DND-41 (cell line): ENCODE results near the gene AASDH.

Experiments used
- EZH2 ChIP-seq: IDR thresholded peaks from 3 replicates; pipeline ENCODE4 v1.6.1; 2012; ENCODE audit warnings: borderline replicate concordance, low read depth, mild to moderate bottlenecking, moderate library complexity, low read length, inconsistent platforms; ENCODE audit not compliant: severe bottlenecking
- TF ChIP-seq, protein P1 (sequence below): IDR thresholded peaks from 2 replicates; pipeline ENCODE4 v1.5.1; 2012; ENCODE audit warnings: borderline replicate concordance, low read length, moderate library complexity, mild to moderate bottlenecking; ENCODE audit not compliant: poor library complexity, severe bottlenecking; ENCODE audit errors: extremely low read depth

DNA sequence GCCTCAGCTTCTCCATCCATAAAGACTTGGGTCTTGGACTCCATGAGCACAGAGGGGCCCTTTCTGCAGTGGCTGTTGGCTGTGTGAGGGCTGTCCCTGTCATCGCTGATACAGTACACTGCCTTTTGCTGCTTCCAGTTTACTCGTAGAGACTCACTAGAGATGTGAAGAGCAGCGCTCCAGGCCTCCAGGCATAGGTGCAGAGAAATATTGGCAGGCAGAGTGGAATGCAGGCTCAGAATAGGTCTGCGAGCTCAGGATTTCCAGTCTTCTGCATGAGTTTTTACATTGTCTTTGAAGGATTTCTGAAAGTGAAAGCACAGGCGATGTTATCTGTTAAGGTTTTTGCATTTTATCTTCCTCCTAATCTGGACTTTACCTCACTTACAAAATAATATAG is 97.4 kb downstream of the AASDH start:
- TF ChIP-seq, protein P1, sequence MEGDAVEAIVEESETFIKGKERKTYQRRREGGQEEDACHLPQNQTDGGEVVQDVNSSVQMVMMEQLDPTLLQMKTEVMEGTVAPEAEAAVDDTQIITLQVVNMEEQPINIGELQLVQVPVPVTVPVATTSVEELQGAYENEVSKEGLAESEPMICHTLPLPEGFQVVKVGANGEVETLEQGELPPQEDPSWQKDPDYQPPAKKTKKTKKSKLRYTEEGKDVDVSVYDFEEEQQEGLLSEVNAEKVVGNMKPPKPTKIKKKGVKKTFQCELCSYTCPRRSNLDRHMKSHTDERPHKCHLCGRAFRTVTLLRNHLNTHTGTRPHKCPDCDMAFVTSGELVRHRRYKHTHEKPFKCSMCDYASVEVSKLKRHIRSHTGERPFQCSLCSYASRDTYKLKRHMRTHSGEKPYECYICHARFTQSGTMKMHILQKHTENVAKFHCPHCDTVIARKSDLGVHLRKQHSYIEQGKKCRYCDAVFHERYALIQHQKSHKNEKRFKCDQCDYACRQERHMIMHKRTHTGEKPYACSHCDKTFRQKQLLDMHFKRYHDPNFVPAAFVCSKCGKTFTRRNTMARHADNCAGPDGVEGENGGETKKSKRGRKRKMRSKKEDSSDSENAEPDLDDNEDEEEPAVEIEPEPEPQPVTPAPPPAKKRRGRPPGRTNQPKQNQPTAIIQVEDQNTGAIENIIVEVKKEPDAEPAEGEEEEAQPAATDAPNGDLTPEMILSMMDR: no peak
- no peak for TF ChIP-seq EZH2
